Measurements from ENCODE around the gene HAS3. TPM values are rescaled to one million over a fixed set of nuclear protein-coding genes. Genes with fewer than 3 reads are reported as not detected.
A peak's percentile ranks its signal among the peaks of the same experiment; 100 is the strongest.

HAS3 gene
- total RNA-seq, 1 experiment from 2014 or later: 92.5 TPM

GRCh38 chr16:69165584-69165983 is 60.1 kb downstream of the HAS3 start:
- H3K4me3 ChIP-seq (ENCODE audit: low read length): no peak overlapping the region
- H3K9ac ChIP-seq (ENCODE audit: low read length): peak overlapping the region; percentile 48
- no peak for DNase-seq
- H3K9me3 ChIP-seq (ENCODE audit: low read length): no peaks in the 10 kb centered on the region
- peak overlapping the region; percentile 99 for H3K27ac ChIP-seq (ENCODE audit: low read length)
- peak overlapping the region; percentile 75 for H3K4me2 ChIP-seq (ENCODE audit: low read length)
- H3K36me3 ChIP-seq (ENCODE audit: low read depth, low read length): peaks cover 43% of the 10 kb centered on the region
- H3K9me2 ChIP-seq (replicated peaks; ENCODE audit: low read length): no peaks in the 10 kb centered on the region
- no peak for ATAC-seq
- CTCF ChIA-PET: no interaction called here
- no peak for TF ChIP-seq CTCF (conservative IDR thresholded peaks at IDR 0.05; ENCODE audit: low read depth, low read length)
- TF ChIP-seq EZH2 (IDR thresholded peaks at IDR 0.05; ENCODE audit: low read length, unreplicated experiment): no peak
- TF ChIP-seq EZH2phosphoT487 (IDR thresholded peaks at IDR 0.05; ENCODE audit: borderline replicate concordance, low read length): no peak
- POLR2A ChIA-PET (ENCODE audit: unreplicated experiment): no interaction called here
- H2AFZ ChIP-seq (ENCODE audit: low read length): no peak overlapping the region
- H3K27me3 ChIP-seq (ENCODE audit: low read length): no peaks in the 10 kb centered on the region
- no peaks in the 10 kb centered on the region for H4K20me1 ChIP-seq (ENCODE audit: low read length)
- no peaks in the 10 kb centered on the region for H3K79me2 ChIP-seq (ENCODE audit: low read length)
- no TSS peak for BruUV-seq (replicated peaks)
- peaks cover 29% of the 10 kb centered on the region for H3K4me1 ChIP-seq (ENCODE audit: insufficient read depth, low read length)
- peaks cover 24% of the 10 kb centered on the region for H3F3A ChIP-seq (ENCODE audit: low read length, unreplicated experiment)
- intact Hi-C loops (cut with micrococcal nuclease): loop anchor here (5.0 kb wide), 1 partner anchor 52 kb away; no protein-coding TSS in a partner anchor

GRCh38 chr16:69166221-69166833 is 60.9 kb downstream of the HAS3 start:
- H3K27me3 ChIP-seq (ENCODE audit: low read length): no peaks in the 10 kb centered on the region
- no peaks in the 10 kb centered on the region for H3K9me2 ChIP-seq (replicated peaks; ENCODE audit: low read length)
- H3K79me2 ChIP-seq (ENCODE audit: low read length): no peaks in the 10 kb centered on the region
- H3K27ac ChIP-seq (ENCODE audit: low read length): peak overlapping the region; percentile 99
- BruUV-seq (replicated peaks): TSS peak; percentile 64
- ATAC-seq (peak; percentile 68), DNase-seq (peak; percentile 76)
- CTCF ChIA-PET: interaction anchor here (0.6 kb wide), 1 partner anchor 17 kb away, joined by 3 read pairs; no protein-coding TSS in a partner anchor
- H4K20me1 ChIP-seq (ENCODE audit: low read length): no peaks in the 10 kb centered on the region
- H3K36me3 ChIP-seq (ENCODE audit: low read depth, low read length): peaks cover 42% of the 10 kb centered on the region
- no peak overlapping the region for H2AFZ ChIP-seq (ENCODE audit: low read length)
- H3K4me3 ChIP-seq (ENCODE audit: low read length): peak overlapping the region; percentile 28; the same call in 1 of the 2 replicates
- peaks cover 29% of the 10 kb centered on the region for H3K4me1 ChIP-seq (ENCODE audit: insufficient read depth, low read length)
- intact Hi-C loops (cut with micrococcal nuclease): loop anchor here (2.0 to 5.0 kb wide), 2 partner anchors 20 to 51 kb away; partner anchors contain the start of gene SNTB2
- TF ChIP-seq CTCF (conservative IDR thresholded peaks at IDR 0.05; ENCODE audit: low read depth, low read length) (no peak), EZH2 (IDR thresholded peaks at IDR 0.05; ENCODE audit: low read length, unreplicated experiment) (no peak), EZH2phosphoT487 (IDR thresholded peaks at IDR 0.05; ENCODE audit: borderline replicate concordance, low read length) (no peak)
- peak overlapping the region; percentile 75 for H3K4me2 ChIP-seq (ENCODE audit: low read length)
- no peaks in the 10 kb centered on the region for H3K9me3 ChIP-seq (ENCODE audit: low read length)
- POLR2A ChIA-PET (ENCODE audit: unreplicated experiment): no interaction called here
- H3K9ac ChIP-seq (ENCODE audit: low read length): peak overlapping the region; percentile 82
- peaks cover 24% of the 10 kb centered on the region for H3F3A ChIP-seq (ENCODE audit: low read length, unreplicated experiment)

All from PC-3 (cell line).